Neural progenitor cell (in vitro differentiated cells): ENCODE results near the gene HKDC1. TPM values are rescaled to one million over a fixed set of nuclear protein-coding genes. Genes with fewer than 3 reads are reported as not detected.
"Not testable (repeated sequence)": the region's sequence is repeated elsewhere in the genome, so short reads cannot be mapped to it uniquely, and the experiment has no call there.

Source experiments
- DNase-seq: peaks from one replicate; pipeline ENCODE4 v3.0.0-alpha.2; 2016; ENCODE audit warnings: low spot score
- H2AFZ ChIP-seq: fragments of 200-600 bp; sonication (generic); replicated peaks from 2 replicates; pipeline ENCODE4 v1.6.1; 2016; ENCODE audit warnings: antibody characterized with exemption
- H3F3A ChIP-seq: fragments of 200-600 bp; sonication (generic); 2 replicates; pipeline ENCODE4 v1.6.1; 2016; ENCODE audit warnings: antibody characterized with exemption, low read depth
- H3K27ac ChIP-seq: fragments of 200-600 bp; sonication (generic); 2 replicates; pipeline ENCODE4 v1.5.1; 2016; ENCODE audit warnings: mild to moderate bottlenecking
- H3K27me3 ChIP-seq: fragments of 200-600 bp; sonication (generic); 2 replicates; pipeline ENCODE4 v1.6.1; 2016; ENCODE audit warnings: mild to moderate bottlenecking, moderate library complexity
- H3K36me3 ChIP-seq: fragments of 200-600 bp; sonication (generic); 2 replicates; pipeline ENCODE4 v1.5.1; 2016
- H3K4me1 ChIP-seq: fragments of 200-600 bp; sonication (generic); 2 replicates; pipeline ENCODE4 v1.6.1; 2016; ENCODE audit warnings: mixed run types
- H3K4me2 ChIP-seq: fragments of 200-600 bp; sonication (generic); 2 replicates; pipeline ENCODE4 v1.6.1; 2016
- H3K4me3 ChIP-seq: fragments of 200-600 bp; sonication (generic); 2 replicates; pipeline ENCODE4 v1.5.1; 2016
- H3K79me2 ChIP-seq: fragments of 200-600 bp; sonication (generic); 2 replicates; pipeline ENCODE4 v1.6.1; 2016; ENCODE audit warnings: low read depth
- H3K9ac ChIP-seq: fragments of 200-600 bp; sonication (generic); 2 replicates; pipeline ENCODE4 v1.6.1; 2016
- H3K9me3 ChIP-seq: fragments of 200-600 bp; sonication (generic); 2 replicates; pipeline ENCODE4 v1.5.1; 2016; ENCODE audit warnings: low read depth
- H4K20me1 ChIP-seq: fragments of 200-600 bp; sonication (generic); 2 replicates; pipeline ENCODE4 v1.6.1; 2016; ENCODE audit warnings: low read depth
- H3K27ac Mint-ChIP-seq: 3 replicates; pipeline ENCODE4 v1.8.0; 2021; ENCODE audit warnings: mixed read lengths
- H3K27me3 Mint-ChIP-seq: 2 replicates; pipeline ENCODE4 v1.8.0; 2022; ENCODE audit warnings: low read depth, mild to moderate bottlenecking, inconsistent platforms, moderate library complexity, mixed read lengths; ENCODE audit not compliant: insufficient read depth
- H3K36me3 Mint-ChIP-seq: 3 replicates; pipeline ENCODE4 v1.8.0; 2021; ENCODE audit warnings: mixed read lengths
- H3K4me1 Mint-ChIP-seq: 3 replicates; pipeline ENCODE4 v1.8.0; 2021; ENCODE audit warnings: mixed read lengths
- H3K4me3 Mint-ChIP-seq: 3 replicates; pipeline ENCODE4 v1.8.0; 2021; ENCODE audit warnings: mild to moderate bottlenecking, moderate library complexity, mixed read lengths
- H3K9me3 Mint-ChIP-seq: 3 replicates; pipeline ENCODE4 v1.8.0; 2020; ENCODE audit warnings: mixed read lengths
- EZH2 ChIP-seq: fragments of 200-600 bp; sonication (generic); IDR thresholded peaks from 2 replicates; pipeline ENCODE4 v1.6.1; 2017; ENCODE audit warnings: antibody characterized with exemption, mild to moderate bottlenecking, moderate library complexity
- EZH2phosphoT487 ChIP-seq: fragments of 200-600 bp; sonication (generic); IDR thresholded peaks from 2 replicates; pipeline ENCODE4 v1.6.1; 2017; ENCODE audit warnings: antibody characterized with exemption
- total RNA-seq: library from RNA; depleted of rRNA; stranded (reverse); fragments of >200 nt; gene quantifications from 2 replicates; pipeline ENCODE4 v1.2.3, GENCODE V29; 2015; ENCODE audit warnings: low replicate concordance
- TF ChIP-seq, protein P1 (sequence below): fragments of 200-600 bp; sonication (generic); IDR thresholded peaks from 2 replicates; pipeline ENCODE4 v1.5.1; 2017; ENCODE audit warnings: antibody characterized with exemption, mild to moderate bottlenecking

Gene HKDC1, protein sequence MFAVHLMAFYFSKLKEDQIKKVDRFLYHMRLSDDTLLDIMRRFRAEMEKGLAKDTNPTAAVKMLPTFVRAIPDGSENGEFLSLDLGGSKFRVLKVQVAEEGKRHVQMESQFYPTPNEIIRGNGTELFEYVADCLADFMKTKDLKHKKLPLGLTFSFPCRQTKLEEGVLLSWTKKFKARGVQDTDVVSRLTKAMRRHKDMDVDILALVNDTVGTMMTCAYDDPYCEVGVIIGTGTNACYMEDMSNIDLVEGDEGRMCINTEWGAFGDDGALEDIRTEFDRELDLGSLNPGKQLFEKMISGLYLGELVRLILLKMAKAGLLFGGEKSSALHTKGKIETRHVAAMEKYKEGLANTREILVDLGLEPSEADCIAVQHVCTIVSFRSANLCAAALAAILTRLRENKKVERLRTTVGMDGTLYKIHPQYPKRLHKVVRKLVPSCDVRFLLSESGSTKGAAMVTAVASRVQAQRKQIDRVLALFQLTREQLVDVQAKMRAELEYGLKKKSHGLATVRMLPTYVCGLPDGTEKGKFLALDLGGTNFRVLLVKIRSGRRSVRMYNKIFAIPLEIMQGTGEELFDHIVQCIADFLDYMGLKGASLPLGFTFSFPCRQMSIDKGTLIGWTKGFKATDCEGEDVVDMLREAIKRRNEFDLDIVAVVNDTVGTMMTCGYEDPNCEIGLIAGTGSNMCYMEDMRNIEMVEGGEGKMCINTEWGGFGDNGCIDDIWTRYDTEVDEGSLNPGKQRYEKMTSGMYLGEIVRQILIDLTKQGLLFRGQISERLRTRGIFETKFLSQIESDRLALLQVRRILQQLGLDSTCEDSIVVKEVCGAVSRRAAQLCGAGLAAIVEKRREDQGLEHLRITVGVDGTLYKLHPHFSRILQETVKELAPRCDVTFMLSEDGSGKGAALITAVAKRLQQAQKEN
- 0.30 TPM in 1 of 2 replicates, not detected in the other for total RNA-seq

DNA sequence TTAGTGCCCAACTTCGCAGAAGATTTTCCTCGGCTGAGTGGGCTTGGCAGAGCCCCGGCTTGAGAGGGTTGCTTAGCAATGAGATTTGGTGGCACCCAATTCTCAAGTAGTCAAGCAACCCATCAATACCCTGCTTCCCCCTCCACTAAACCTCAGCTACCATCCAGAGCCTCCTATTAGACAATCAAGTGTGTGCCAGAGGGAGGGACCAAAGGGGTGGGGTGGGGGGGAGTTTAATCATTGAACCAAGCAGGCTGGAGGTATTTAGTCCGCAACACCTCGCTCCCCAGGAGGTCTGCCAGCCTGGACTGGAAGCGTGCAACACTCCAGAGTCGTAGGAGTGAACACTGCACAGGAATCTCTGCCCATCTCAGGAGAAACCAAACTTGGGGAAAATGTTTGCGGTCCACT, at the start of gene HKDC1:
Gene HKDC1, plus strand, starts transcription at position 292 of the 411 bp plus-strand sequence. Its CDS starts 104 bp downstream, at position 396.
- DNase-seq, result no peak
- H2AFZ ChIP-seq, result no peak within 1 kb of the TSS
- no peak within 1 kb of the TSS for H3K9ac ChIP-seq
- Mint-ChIP-seq H3K9me3 (no peaks in the 10 kb centered on the region), H3K4me3 (no peak within 1 kb of the TSS), H3K27me3 (peaks cover 5% of the 10 kb centered on the region), H3K36me3 (no peaks in the 10 kb centered on the region), H3K27ac (no peak within 1 kb of the TSS), H3K4me1 (peaks cover 11% of the 10 kb centered on the region)
- no peaks in the 10 kb centered on the region for H3K79me2 ChIP-seq
- no peaks in the 10 kb centered on the region for H3K36me3 ChIP-seq
- H3K27me3 ChIP-seq, result no peaks in the 10 kb centered on the region
- no peaks in the 10 kb centered on the region for H3K4me1 ChIP-seq
- H3K9me3 ChIP-seq, result no peaks in the 10 kb centered on the region
- H3K27ac ChIP-seq, result no peak within 1 kb of the TSS
- no peaks in the 10 kb centered on the region for H3F3A ChIP-seq
- no peak within 1 kb of the TSS for H3K4me3 ChIP-seq
- H4K20me1 ChIP-seq, result no peaks in the 10 kb centered on the region
- no peak within 1 kb of the TSS for H3K4me2 ChIP-seq
- TF ChIP-seq EZH2 (no peak), EZH2phosphoT487 (no peak)
- TF ChIP-seq, protein P1, sequence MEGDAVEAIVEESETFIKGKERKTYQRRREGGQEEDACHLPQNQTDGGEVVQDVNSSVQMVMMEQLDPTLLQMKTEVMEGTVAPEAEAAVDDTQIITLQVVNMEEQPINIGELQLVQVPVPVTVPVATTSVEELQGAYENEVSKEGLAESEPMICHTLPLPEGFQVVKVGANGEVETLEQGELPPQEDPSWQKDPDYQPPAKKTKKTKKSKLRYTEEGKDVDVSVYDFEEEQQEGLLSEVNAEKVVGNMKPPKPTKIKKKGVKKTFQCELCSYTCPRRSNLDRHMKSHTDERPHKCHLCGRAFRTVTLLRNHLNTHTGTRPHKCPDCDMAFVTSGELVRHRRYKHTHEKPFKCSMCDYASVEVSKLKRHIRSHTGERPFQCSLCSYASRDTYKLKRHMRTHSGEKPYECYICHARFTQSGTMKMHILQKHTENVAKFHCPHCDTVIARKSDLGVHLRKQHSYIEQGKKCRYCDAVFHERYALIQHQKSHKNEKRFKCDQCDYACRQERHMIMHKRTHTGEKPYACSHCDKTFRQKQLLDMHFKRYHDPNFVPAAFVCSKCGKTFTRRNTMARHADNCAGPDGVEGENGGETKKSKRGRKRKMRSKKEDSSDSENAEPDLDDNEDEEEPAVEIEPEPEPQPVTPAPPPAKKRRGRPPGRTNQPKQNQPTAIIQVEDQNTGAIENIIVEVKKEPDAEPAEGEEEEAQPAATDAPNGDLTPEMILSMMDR, result no peak

DNA sequence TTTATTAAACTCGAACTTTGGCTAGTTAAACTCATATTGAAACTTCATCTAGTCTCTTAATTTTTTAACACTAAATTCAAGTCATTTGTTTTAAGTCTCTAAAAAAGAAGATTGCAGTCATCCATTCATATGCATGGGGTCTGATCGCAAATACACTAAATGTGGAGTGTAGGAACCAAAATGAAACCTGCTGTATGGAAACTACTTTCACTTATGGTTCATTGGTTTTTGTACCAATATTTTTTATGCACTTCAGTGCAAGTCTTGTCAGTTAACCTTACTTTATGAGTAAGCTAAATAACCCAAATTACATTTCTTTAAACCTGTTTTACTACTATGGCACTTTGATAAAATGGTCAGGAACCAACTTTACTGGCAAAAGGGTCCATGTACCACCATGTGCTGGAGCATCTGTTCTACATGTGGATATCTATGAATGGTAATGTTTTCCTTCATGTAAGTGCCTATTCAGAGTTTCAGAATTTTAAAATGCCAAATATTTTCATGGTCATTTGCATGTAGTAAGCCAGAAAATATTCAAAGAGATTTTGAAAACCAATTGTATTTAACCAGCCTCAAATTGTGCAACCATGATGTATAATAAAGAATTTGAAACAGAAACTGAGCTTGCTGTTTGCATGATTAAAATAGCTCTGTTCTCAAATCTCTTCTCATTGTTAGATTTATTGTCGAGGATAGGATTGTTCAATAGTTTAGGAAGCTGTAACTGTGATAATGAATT, 47.7 kb upstream of the HKDC1 start:
- H3K27ac Mint-ChIP-seq, result no peak overlapping the region
- Histone ChIP-seq H3K9me3 (no peaks in the 10 kb centered on the region), H4K20me1 (no peaks in the 10 kb centered on the region), H3K27me3 (no peaks in the 10 kb centered on the region), H3K4me2 (no peak overlapping the region), H3K27ac (no peak overlapping the region), H3F3A (peaks cover 13% of the 10 kb centered on the region), H3K79me2 (no peaks in the 10 kb centered on the region), H3K4me1 (no peaks in the 10 kb centered on the region), H2AFZ (no peak overlapping the region), H3K36me3 (peaks cover 7% of the 10 kb centered on the region), H3K9ac (no peak overlapping the region), H3K4me3 (no peak overlapping the region)
- TF ChIP-seq EZH2 (no peak), EZH2phosphoT487 (no peak)
- TF ChIP-seq, protein P1, result no peak
- no peak for DNase-seq
- no peaks in the 10 kb centered on the region for H3K9me3 Mint-ChIP-seq
- H3K36me3 Mint-ChIP-seq, result no peaks in the 10 kb centered on the region
- no peaks in the 10 kb centered on the region for H3K4me1 Mint-ChIP-seq
- peaks cover 2% of the 10 kb centered on the region for H3K27me3 Mint-ChIP-seq
- no peak overlapping the region for H3K4me3 Mint-ChIP-seq

DNA sequence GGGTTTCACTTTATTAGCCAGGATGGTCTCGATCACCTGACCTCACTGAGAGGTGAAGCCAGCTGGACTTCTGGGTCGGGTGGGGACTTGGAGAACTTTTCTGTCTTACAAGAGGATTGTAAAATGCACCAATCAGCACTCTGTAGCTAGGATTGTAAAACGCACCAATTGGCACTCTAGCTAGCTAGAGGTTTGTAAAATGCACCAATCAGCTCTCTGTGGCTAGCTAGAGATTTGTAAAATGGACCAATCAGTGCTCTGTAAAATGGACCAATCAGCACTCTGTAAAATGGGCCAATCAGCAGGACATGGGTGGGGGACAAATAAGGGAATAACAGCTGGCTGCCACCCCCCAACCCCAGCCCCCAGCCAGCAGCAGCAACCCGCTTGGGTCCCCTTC, 44.8 kb upstream of the HKDC1 start:
- not testable (repeated sequence) for H3K4me2 ChIP-seq, H3K9me3 ChIP-seq, H3K36me3 ChIP-seq, H3K27me3 Mint-ChIP-seq, H3F3A ChIP-seq, DNase-seq, H3K9me3 Mint-ChIP-seq, H3K27me3 ChIP-seq, H3K27ac ChIP-seq, H3K79me2 ChIP-seq, H3K27ac Mint-ChIP-seq, H3K4me3 ChIP-seq, H3K9ac ChIP-seq, H2AFZ ChIP-seq, H3K4me3 Mint-ChIP-seq, H3K36me3 Mint-ChIP-seq, H4K20me1 ChIP-seq, H3K4me1 ChIP-seq
- peaks cover 13% of the 10 kb centered on the region for H3K4me1 Mint-ChIP-seq
